ENCODE data around the gene INPP4B.

The INPP4B gene

GRCh38 chr4:142585411-142585810 lies 260.7 kb downstream of the INPP4B start:
- Histone ChIP-seq H3K4me3 (ENCODE audit: insufficient read depth in 1 of 2, low read depth in 1 of 2, low read length in 2 of 2) (no peak overlapping the region), H3K4me2 (ENCODE audit: low read length, poor library complexity, severe bottlenecking) (no peak overlapping the region), H3K27me3 (ENCODE audit: control insufficient read depth in 1 of 2, insufficient read depth in 1 of 2, low read length in 2 of 2) (no peaks in the 10 kb centered on the region), H3K9me3 (ENCODE audit: control insufficient read depth, low read length) (no peaks in the 10 kb centered on the region), H4K8ac (ENCODE audit: low read length) (no peak overlapping the region), H2AFZ (ENCODE audit: low read depth, low read length) (no peak overlapping the region), H3K18ac (ENCODE audit: low read depth in 1 of 2, low read length in 2 of 2) (no peak overlapping the region), H3K14ac (ENCODE audit: low read length in 2 of 2) (no peak overlapping the region), H3K79me1 (replicated peaks; ENCODE audit: low read length, poor library complexity, severe bottlenecking) (no peaks in the 10 kb centered on the region), H3K27ac (ENCODE audit: low read length, poor library complexity, severe bottlenecking) (no peak overlapping the region), H2BK12ac (ENCODE audit: low read length in 2 of 2) (no peak overlapping the region), H2BK120ac (ENCODE audit: low read depth, low read length) (no peak overlapping the region), H3K4ac (ENCODE audit: low read depth in 1 of 2, low read length in 2 of 2) (no peak overlapping the region), H3K9ac (ENCODE audit: low read length) (no peak overlapping the region), H2BK15ac (ENCODE audit: low read depth, poor library complexity, severe bottlenecking) (no peak overlapping the region), H2AK5ac (ENCODE audit: low read length, severe bottlenecking) (no peak overlapping the region), H3K4me1 (ENCODE audit: control insufficient read depth, insufficient read depth, low read depth, low read length) (no peaks in the 10 kb centered on the region), H2BK5ac (ENCODE audit: low read depth, low read length, poor library complexity, severe bottlenecking) (no peak overlapping the region), H4K91ac (ENCODE audit: low read length) (no peak overlapping the region), H3K36me3 (ENCODE audit: control insufficient read depth in 1 of 2, insufficient read depth in 2 of 2, low read depth in 1 of 2, low read length in 2 of 2) (no peaks in the 10 kb centered on the region), H3K23ac (ENCODE audit: low read length in 2 of 2) (no peak overlapping the region)
- DNase-seq, result no peak
- 93% methylated on average over 1 of the region's 1 CpG for WGBS

GRCh38 chr4:142583708-142584107 lies 262.4 kb downstream of the INPP4B start:
- no peak overlapping the region for H3K14ac ChIP-seq (ENCODE audit: low read length in 2 of 2)
- H3K18ac ChIP-seq (ENCODE audit: low read depth in 1 of 2, low read length in 2 of 2), result no peak overlapping the region
- no peak overlapping the region for H4K91ac ChIP-seq (ENCODE audit: low read length)
- H3K4me3 ChIP-seq (ENCODE audit: insufficient read depth in 1 of 2, low read depth in 1 of 2, low read length in 2 of 2), result no peak overlapping the region
- H3K36me3 ChIP-seq (ENCODE audit: control insufficient read depth in 1 of 2, insufficient read depth in 2 of 2, low read depth in 1 of 2, low read length in 2 of 2), result no peaks in the 10 kb centered on the region
- no peak overlapping the region for H2BK12ac ChIP-seq (ENCODE audit: low read length in 2 of 2)
- H2BK5ac ChIP-seq (ENCODE audit: low read depth, low read length, poor library complexity, severe bottlenecking), result no peak overlapping the region
- no peak overlapping the region for H2BK15ac ChIP-seq (ENCODE audit: low read depth, poor library complexity, severe bottlenecking)
- H3K4me2 ChIP-seq (ENCODE audit: low read length, poor library complexity, severe bottlenecking), result no peak overlapping the region
- WGBS, result no CpG with 5 or more reads among the region's 1 CpG
- H3K4ac ChIP-seq (ENCODE audit: low read depth in 1 of 2, low read length in 2 of 2), result no peak overlapping the region
- H3K9ac ChIP-seq (ENCODE audit: low read length), result no peak overlapping the region
- H4K8ac ChIP-seq (ENCODE audit: low read length), result no peak overlapping the region
- no peak overlapping the region for H2AFZ ChIP-seq (ENCODE audit: low read depth, low read length)
- H3K27ac ChIP-seq (ENCODE audit: low read length, poor library complexity, severe bottlenecking), result no peak overlapping the region
- no peaks in the 10 kb centered on the region for H3K4me1 ChIP-seq (ENCODE audit: control insufficient read depth, insufficient read depth, low read depth, low read length)
- H2AK5ac ChIP-seq (ENCODE audit: low read length, severe bottlenecking), result no peak overlapping the region
- no peak overlapping the region for H3K23ac ChIP-seq (ENCODE audit: low read length in 2 of 2)
- no peak overlapping the region for H2BK120ac ChIP-seq (ENCODE audit: low read depth, low read length)
- no peaks in the 10 kb centered on the region for H3K27me3 ChIP-seq (ENCODE audit: control insufficient read depth in 1 of 2, insufficient read depth in 1 of 2, low read length in 2 of 2)
- no peaks in the 10 kb centered on the region for H3K79me1 ChIP-seq (replicated peaks; ENCODE audit: low read length, poor library complexity, severe bottlenecking)
- DNase-seq, result no peak
- no peaks in the 10 kb centered on the region for H3K9me3 ChIP-seq (ENCODE audit: control insufficient read depth, low read length)

DNA sequence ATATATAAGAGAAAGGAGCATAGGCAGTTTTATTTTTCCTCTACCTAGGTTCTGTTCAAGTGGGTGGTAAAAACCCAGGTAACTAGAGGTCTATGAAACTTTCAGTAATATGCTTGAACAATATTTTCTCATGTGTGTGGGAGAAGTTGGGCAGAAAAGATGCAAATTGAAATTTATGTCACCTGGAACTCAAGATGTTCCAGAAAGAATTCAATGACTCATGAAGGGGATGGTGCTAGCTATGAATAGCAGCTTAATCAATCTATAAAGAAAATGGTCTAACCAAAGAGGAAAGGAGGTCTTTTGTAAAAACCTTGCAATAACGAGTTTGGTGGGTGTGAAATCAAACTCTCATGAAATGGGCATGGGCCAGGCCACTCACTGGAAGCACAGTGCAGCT lies 263.8 kb downstream of the INPP4B start:
- WGBS, result 64% methylated on average over 1 of the region's 1 CpG

GRCh38 chr4:142581881-142582280 lies 264.2 kb downstream of the INPP4B start:
- no peak overlapping the region for H3K9ac ChIP-seq (ENCODE audit: low read length)
- no peaks in the 10 kb centered on the region for H3K9me3 ChIP-seq (ENCODE audit: control insufficient read depth, low read length)
- no peaks in the 10 kb centered on the region for H3K36me3 ChIP-seq (ENCODE audit: control insufficient read depth in 1 of 2, insufficient read depth in 2 of 2, low read depth in 1 of 2, low read length in 2 of 2)
- no peaks in the 10 kb centered on the region for H3K27me3 ChIP-seq (ENCODE audit: control insufficient read depth in 1 of 2, insufficient read depth in 1 of 2, low read length in 2 of 2)
- no peak overlapping the region for H3K14ac ChIP-seq (ENCODE audit: low read length in 2 of 2)
- no peaks in the 10 kb centered on the region for H3K79me1 ChIP-seq (replicated peaks; ENCODE audit: low read length, poor library complexity, severe bottlenecking)
- no peak overlapping the region for H2BK5ac ChIP-seq (ENCODE audit: low read depth, low read length, poor library complexity, severe bottlenecking)
- no peak overlapping the region for H2BK12ac ChIP-seq (ENCODE audit: low read length in 2 of 2)
- no peak overlapping the region for H3K27ac ChIP-seq (ENCODE audit: low read length, poor library complexity, severe bottlenecking)
- H3K23ac ChIP-seq (ENCODE audit: low read length in 2 of 2), result no peak overlapping the region
- H3K4me2 ChIP-seq (ENCODE audit: low read length, poor library complexity, severe bottlenecking), result no peak overlapping the region
- H2BK15ac ChIP-seq (ENCODE audit: low read depth, poor library complexity, severe bottlenecking), result no peak overlapping the region
- H4K8ac ChIP-seq (ENCODE audit: low read length), result no peak overlapping the region
- H2BK120ac ChIP-seq (ENCODE audit: low read depth, low read length), result no peak overlapping the region
- H3K4me1 ChIP-seq (ENCODE audit: control insufficient read depth, insufficient read depth, low read depth, low read length), result no peaks in the 10 kb centered on the region
- no peak overlapping the region for H3K4me3 ChIP-seq (ENCODE audit: insufficient read depth in 1 of 2, low read depth in 1 of 2, low read length in 2 of 2)
- DNase-seq, result no peak
- no peak overlapping the region for H2AFZ ChIP-seq (ENCODE audit: low read depth, low read length)
- H4K91ac ChIP-seq (ENCODE audit: low read length), result no peak overlapping the region
- WGBS, result 86% methylated on average over 1 of the region's 1 CpG
- no peak overlapping the region for H2AK5ac ChIP-seq (ENCODE audit: low read length, severe bottlenecking)
- H3K4ac ChIP-seq (ENCODE audit: low read depth in 1 of 2, low read length in 2 of 2), result no peak overlapping the region
- H3K18ac ChIP-seq (ENCODE audit: low read depth in 1 of 2, low read length in 2 of 2), result no peak overlapping the region

More for the DNA sequence above, 263.8 kb downstream of the INPP4B start:
- Histone ChIP-seq H3K36me3 (ENCODE audit: control insufficient read depth in 1 of 2, insufficient read depth in 2 of 2, low read depth in 1 of 2, low read length in 2 of 2) (no peaks in the 10 kb centered on the region), H3K4me1 (ENCODE audit: control insufficient read depth, insufficient read depth, low read depth, low read length) (no peaks in the 10 kb centered on the region), H2BK12ac (ENCODE audit: low read length in 2 of 2) (no peak overlapping the region), H2AK5ac (ENCODE audit: low read length, severe bottlenecking) (no peak overlapping the region), H2BK5ac (ENCODE audit: low read depth, low read length, poor library complexity, severe bottlenecking) (no peak overlapping the region), H3K23ac (ENCODE audit: low read length in 2 of 2) (no peak overlapping the region), H3K79me1 (replicated peaks; ENCODE audit: low read length, poor library complexity, severe bottlenecking) (no peaks in the 10 kb centered on the region), H3K27ac (ENCODE audit: low read length, poor library complexity, severe bottlenecking) (no peak overlapping the region), H3K4me2 (ENCODE audit: low read length, poor library complexity, severe bottlenecking) (no peak overlapping the region), H3K4me3 (ENCODE audit: insufficient read depth in 1 of 2, low read depth in 1 of 2, low read length in 2 of 2) (no peak overlapping the region), H3K9ac (ENCODE audit: low read length) (no peak overlapping the region), H3K4ac (ENCODE audit: low read depth in 1 of 2, low read length in 2 of 2) (no peak overlapping the region), H4K8ac (ENCODE audit: low read length) (no peak overlapping the region), H3K27me3 (ENCODE audit: control insufficient read depth in 1 of 2, insufficient read depth in 1 of 2, low read length in 2 of 2) (no peaks in the 10 kb centered on the region), H2BK15ac (ENCODE audit: low read depth, poor library complexity, severe bottlenecking) (no peak overlapping the region), H3K14ac (ENCODE audit: low read length in 2 of 2) (no peak overlapping the region), H2BK120ac (ENCODE audit: low read depth, low read length) (no peak overlapping the region), H3K18ac (ENCODE audit: low read depth in 1 of 2, low read length in 2 of 2) (no peak overlapping the region), H2AFZ (ENCODE audit: low read depth, low read length) (no peak overlapping the region), H4K91ac (ENCODE audit: low read length) (no peak overlapping the region), H3K9me3 (ENCODE audit: control insufficient read depth, low read length) (no peaks in the 10 kb centered on the region)
- no peak for DNase-seq

Data from mesenchymal stem cell (in vitro differentiated cells and primary cell).